Measurements from ENCODE around the gene POLD1.

POLD1 gene

DNA sequence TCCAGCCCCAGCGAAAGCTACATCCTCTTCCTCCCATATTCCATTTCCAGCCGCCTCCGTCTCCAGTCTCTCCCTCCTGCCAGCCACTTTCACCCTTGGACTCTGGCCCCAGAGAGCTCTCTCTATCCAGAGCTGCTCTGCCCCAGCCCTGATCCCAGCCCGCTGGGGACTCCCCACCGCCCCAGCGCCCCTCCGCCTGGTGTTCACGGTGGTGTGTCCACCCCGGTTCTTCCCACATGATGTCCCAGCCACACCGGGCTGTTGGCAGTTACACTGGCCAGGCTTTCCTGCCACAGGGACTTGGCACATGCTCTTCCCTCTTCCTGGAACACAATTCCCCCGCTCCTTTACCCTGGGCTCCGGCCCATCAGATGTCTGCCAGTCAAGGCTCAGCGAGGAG, 80.9 kb downstream of the POLD1 start:
- Mint-ChIP-seq H3K27ac (no peak overlapping the region), H3K4me1 (ENCODE audit: low read depth) (peaks cover 8% of the 10 kb centered on the region), H3K9me3 (no peaks in the 10 kb centered on the region), H3K4me3 (no peak overlapping the region), H3K36me3 (ENCODE audit: low read depth) (no peaks in the 10 kb centered on the region), H3K27me3 (ENCODE audit: low read depth) (no peaks in the 10 kb centered on the region)

DNA sequence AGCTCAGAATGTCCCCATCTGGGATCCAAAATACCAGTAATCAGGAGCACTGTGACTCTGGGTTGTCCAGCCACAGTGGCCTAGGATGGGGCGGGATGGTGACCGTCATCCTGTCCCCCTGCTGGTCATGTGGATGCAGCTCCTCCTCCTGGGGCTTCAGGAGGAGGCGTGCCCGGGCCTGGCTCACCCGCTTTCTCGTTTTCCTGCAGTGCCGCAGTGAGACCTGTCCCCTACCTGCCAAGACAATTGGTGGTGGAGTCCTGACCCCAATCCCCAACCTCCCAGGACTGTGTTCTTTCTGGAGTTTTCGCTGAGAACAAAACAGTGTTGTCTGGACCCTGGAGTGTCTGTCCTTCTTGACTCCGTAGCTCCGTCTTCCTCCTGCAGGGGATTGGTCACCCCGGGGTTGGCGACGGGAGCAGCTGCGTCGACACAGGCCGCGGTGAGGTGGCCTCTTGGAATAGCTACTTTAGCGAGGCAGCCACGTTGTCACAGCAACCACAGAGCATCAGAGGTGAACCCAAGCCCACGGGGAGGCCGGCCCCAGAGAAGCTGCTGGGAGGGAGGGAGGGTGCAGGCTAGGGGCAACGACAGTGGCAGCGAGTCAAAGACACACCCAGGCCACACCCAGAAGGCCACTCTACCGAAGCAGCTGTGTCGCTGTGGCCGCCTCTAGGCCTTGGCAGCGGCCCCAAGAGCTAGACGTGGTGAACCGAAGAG, 82.0 kb downstream of the POLD1 start:
- no peaks in the 10 kb centered on the region for H3K9me3 Mint-ChIP-seq
- H3K4me1 Mint-ChIP-seq (ENCODE audit: low read depth): peaks cover 3% of the 10 kb centered on the region
- no peak overlapping the region for H3K4me3 Mint-ChIP-seq
- H3K27me3 Mint-ChIP-seq (ENCODE audit: low read depth): no peaks in the 10 kb centered on the region
- no peak overlapping the region for H3K27ac Mint-ChIP-seq
- no peaks in the 10 kb centered on the region for H3K36me3 Mint-ChIP-seq (ENCODE audit: low read depth)

DNA sequence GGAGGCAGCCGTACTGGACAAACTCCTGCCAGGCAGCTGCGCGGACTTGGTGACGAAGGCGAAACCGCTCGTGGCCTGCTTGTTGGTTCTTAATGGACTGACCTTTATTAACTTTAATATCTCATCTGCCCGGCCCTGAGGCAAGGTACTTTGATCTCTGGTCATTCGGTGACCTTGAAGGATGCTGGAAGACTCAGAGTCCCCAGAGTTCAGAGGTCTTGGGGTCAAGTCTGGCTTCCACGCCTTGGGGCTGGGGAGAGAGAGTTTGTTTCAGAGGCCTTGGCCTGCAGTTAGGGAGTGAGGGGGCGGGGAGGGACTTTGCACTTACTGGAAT, 82.5 kb downstream of the POLD1 start:
- Mint-ChIP-seq H3K4me3 (no peak overlapping the region), H3K27me3 (ENCODE audit: low read depth) (no peaks in the 10 kb centered on the region), H3K4me1 (ENCODE audit: low read depth) (no peaks in the 10 kb centered on the region), H3K9me3 (no peaks in the 10 kb centered on the region), H3K27ac (no peak overlapping the region), H3K36me3 (ENCODE audit: low read depth) (no peaks in the 10 kb centered on the region)

DNA sequence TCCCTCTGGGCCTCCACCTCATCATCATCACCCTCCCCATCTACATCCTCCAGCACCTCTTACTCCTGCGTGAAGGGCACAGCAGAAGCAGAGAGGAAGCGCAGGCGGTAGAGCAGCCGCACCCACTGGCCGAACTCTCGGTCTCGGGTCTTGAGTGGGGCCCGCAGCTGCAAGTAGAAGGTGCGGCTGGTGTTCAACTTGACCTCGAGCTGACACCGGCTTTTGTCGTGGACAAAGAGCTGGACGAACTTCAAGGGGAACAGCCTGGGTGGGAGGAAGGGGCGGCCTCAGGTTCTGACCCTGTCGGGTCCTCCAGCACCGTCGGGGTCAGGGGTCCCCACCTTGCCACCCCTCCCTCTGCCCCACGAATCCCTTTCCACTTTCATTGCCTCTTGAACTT, 83.4 kb downstream of the POLD1 start:
- H3K4me3 Mint-ChIP-seq: no peak overlapping the region
- no peaks in the 10 kb centered on the region for H3K27me3 Mint-ChIP-seq (ENCODE audit: low read depth)
- no peak overlapping the region for H3K27ac Mint-ChIP-seq
- no peaks in the 10 kb centered on the region for H3K36me3 Mint-ChIP-seq (ENCODE audit: low read depth)
- no peaks in the 10 kb centered on the region for H3K4me1 Mint-ChIP-seq (ENCODE audit: low read depth)
- H3K9me3 Mint-ChIP-seq: no peaks in the 10 kb centered on the region

Data from T-helper 1 cell treated with Interleukin-12 subunit alpha and Interleukin-12 subunit beta and Interleukin-4 antibody, amounts not matched to agents 30 μg/mL and 1 μg/mL, for 36 hours (primary cell).